H1 (cell line): ENCODE measurements around the gene SEMA3C.

Experiments
- ATF3 ChIP-seq: IDR thresholded peaks from 2 replicates; pipeline ENCODE4 v1.6.1; 2011; ENCODE audit warnings: low read depth, mild to moderate bottlenecking, low read length; ENCODE audit not compliant: insufficient read depth
- CTCF ChIP-seq, 3 experiments: IDR thresholded peaks; 1 replicate in 2 of 3; 2 replicates in 1 of 3; pipeline versions ENCODE4 v1.5.1 to v1.6.1; 2011; ENCODE audit warnings: low read length in 3 of 3, mild to moderate bottlenecking in 3 of 3, inconsistent platforms in 2 of 3, low read depth in 1 of 3, moderate library complexity in 1 of 3; ENCODE audit not compliant: insufficient read depth in 1 of 3; ENCODE audit errors: control extremely low read depth in 1 of 3
- GABPA ChIP-seq: IDR thresholded peaks from 2 replicates; pipeline ENCODE4 v1.6.1; 2011; ENCODE audit warnings: mild to moderate bottlenecking, low read length, moderate library complexity, borderline replicate concordance; ENCODE audit not compliant: insufficient read depth
- JUND ChIP-seq: IDR thresholded peaks from 2 replicates; pipeline ENCODE4 v1.6.1; 2011; ENCODE audit warnings: mild to moderate bottlenecking, improper control_type of control experiment, low read length
- RBBP5 ChIP-seq: IDR thresholded peaks from 2 replicates; pipeline ENCODE4 v1.7.1; 2012; ENCODE audit warnings: low read depth, mild to moderate bottlenecking, inconsistent platforms, low read length, moderate library complexity, borderline replicate concordance
- TCF12 ChIP-seq: IDR thresholded peaks from 2 replicates; pipeline ENCODE4 v1.6.1; 2011; ENCODE audit warnings: low read depth, mild to moderate bottlenecking, low read length

- no peak for TF ChIP-seq ATF3
- no peak for TF ChIP-seq JUND
- TF ChIP-seq GABPA = no peak
- TF ChIP-seq TCF12 = no peak
- no peak for TF ChIP-seq RBBP5
- no peak for TF ChIP-seq CTCF (IDR thresholded peaks at IDR 0.05; ENCODE audit: control extremely low read depth in 1 of 3, insufficient read depth in 1 of 3, low read depth in 1 of 3, low read length in 3 of 3)
Measured at GRCh38 chr7:80858141-80858903, 60.5 kb downstream of the SEMA3C start.
